Left lung (tissue), 10 donors: Measurements from ENCODE around the gene TLNRD1. TPM values are rescaled to one million over a fixed set of nuclear protein-coding genes. Genes with fewer than 3 reads are reported as not detected.

ENCODE experiments used
- ATAC-seq: fragments of 200-7000 bp; cut with Tn5 transposase; one replicate; pipeline ENCODE4 v1.9.1; 2020; ENCODE audit warnings: moderate library complexity
- DNase-seq, 4 donors: peaks; one replicate each; pipeline ENCODE4 v3.0.0-alpha.2; 2013 to 2020
- H3K27ac ChIP-seq, 2 donors: fragments of 200-600 bp; sonication (generic) in 1 of 2; one replicate each; pipeline versions ENCODE4 v1.5.0 to v1.8.0; 2020 to 2021
- H3K27me3 ChIP-seq, 2 donors: fragments of 200-600 bp; sonication (generic) in 1 of 2; one replicate each; pipeline versions ENCODE4 v1.5.0 to v1.8.0; 2020 to 2021
- H3K36me3 ChIP-seq, 2 donors: fragments of 200-600 bp; sonication (generic) in 1 of 2; one replicate each; pipeline versions ENCODE4 v1.5.0 to v1.8.0; 2020 to 2021
- H3K4me1 ChIP-seq, 2 donors: fragments of 200-600 bp; one replicate each; pipeline ENCODE4 v1.8.0; 2021
- H3K4me3 ChIP-seq, 2 donors: fragments of 200-600 bp; sonication (generic) in 1 of 2; one replicate each; pipeline versions ENCODE4 v1.5.0 to v1.8.0; 2020 to 2021; ENCODE audit warnings: mild to moderate bottlenecking in 1 of 2
- H3K9me3 ChIP-seq, 2 donors: fragments of 200-600 bp; sonication (generic) in 1 of 2; one replicate each; pipeline versions ENCODE4 v1.5.0 to v1.8.0; 2020 to 2021
- intact Hi-C, 2 donors: fragments of 100-400 bp; cut with DNase I; formaldehyde crosslinking; loops; one replicate each; pipeline versions ENCODE4 v1.11.2 to v1.14.2; 2022
- polyA plus RNA-seq, 6 donors: library from polyadenylated mRNA; unstranded; fragments of 120-200 nt; gene quantifications; one replicate each; pipeline ENCODE4 v1.2.1, GENCODE V29; 2013; ENCODE audit not compliant: insufficient read length in 6 of 6
- total RNA-seq, 2 donors: library from RNA; stranded (reverse); fragmentation: NEBNext Ultra II Directional; extraction: Animal tissue kit (Norgen Biotek cat#: 25700); gene quantifications; one replicate each; pipeline ENCODE4 v1.2.1, GENCODE V29; 2021
- TF ChIP-seq, protein P1 (sequence below), 2 donors: fragments of 200-600 bp; sonication (generic) in 1 of 2; IDR thresholded peaks; one replicate each; pipeline versions ENCODE4 v1.5.0 to v1.8.0; 2021; ENCODE audit warnings: antibody characterized with exemption in 2 of 2
- donor health status: DM: no; HTN: yes; CAD: no.
- donor health status: DM: no; HTN: no; CAD: no.

TLNRD1 gene
- total and polyA plus RNA-seq, 8 donors: 10.1 to 27.6 (median 16.8) TPM

GRCh38 chr15:81031203-81031602 lies 30.5 kb downstream of the TLNRD1 start:
- no peak for DNase-seq
- H3K4me1 ChIP-seq: peaks cover 5 to 42% of the 10 kb centered on the region in 2 donors
- H3K9me3 ChIP-seq: no peaks in the 10 kb centered on the region
- TF ChIP-seq, protein P1, sequence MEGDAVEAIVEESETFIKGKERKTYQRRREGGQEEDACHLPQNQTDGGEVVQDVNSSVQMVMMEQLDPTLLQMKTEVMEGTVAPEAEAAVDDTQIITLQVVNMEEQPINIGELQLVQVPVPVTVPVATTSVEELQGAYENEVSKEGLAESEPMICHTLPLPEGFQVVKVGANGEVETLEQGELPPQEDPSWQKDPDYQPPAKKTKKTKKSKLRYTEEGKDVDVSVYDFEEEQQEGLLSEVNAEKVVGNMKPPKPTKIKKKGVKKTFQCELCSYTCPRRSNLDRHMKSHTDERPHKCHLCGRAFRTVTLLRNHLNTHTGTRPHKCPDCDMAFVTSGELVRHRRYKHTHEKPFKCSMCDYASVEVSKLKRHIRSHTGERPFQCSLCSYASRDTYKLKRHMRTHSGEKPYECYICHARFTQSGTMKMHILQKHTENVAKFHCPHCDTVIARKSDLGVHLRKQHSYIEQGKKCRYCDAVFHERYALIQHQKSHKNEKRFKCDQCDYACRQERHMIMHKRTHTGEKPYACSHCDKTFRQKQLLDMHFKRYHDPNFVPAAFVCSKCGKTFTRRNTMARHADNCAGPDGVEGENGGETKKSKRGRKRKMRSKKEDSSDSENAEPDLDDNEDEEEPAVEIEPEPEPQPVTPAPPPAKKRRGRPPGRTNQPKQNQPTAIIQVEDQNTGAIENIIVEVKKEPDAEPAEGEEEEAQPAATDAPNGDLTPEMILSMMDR (IDR thresholded peaks at IDR 0.05): no peak
- intact Hi-C loops: no loop called here
- no peak overlapping the region for H3K4me3 ChIP-seq
- H3K27me3 ChIP-seq: no peaks in the 10 kb centered on the region
- ATAC-seq: no peak
- no peak overlapping the region for H3K27ac ChIP-seq
- no peaks in the 10 kb centered on the region for H3K36me3 ChIP-seq

- TF ChIP-seq, protein P1 (IDR thresholded peaks at IDR 0.05): no peak
- no peak for ATAC-seq
- intact Hi-C loops: no loop called here
Measured at GRCh38 chr15:81032355-81032754, 31.6 kb downstream of the TLNRD1 start.

DNA sequence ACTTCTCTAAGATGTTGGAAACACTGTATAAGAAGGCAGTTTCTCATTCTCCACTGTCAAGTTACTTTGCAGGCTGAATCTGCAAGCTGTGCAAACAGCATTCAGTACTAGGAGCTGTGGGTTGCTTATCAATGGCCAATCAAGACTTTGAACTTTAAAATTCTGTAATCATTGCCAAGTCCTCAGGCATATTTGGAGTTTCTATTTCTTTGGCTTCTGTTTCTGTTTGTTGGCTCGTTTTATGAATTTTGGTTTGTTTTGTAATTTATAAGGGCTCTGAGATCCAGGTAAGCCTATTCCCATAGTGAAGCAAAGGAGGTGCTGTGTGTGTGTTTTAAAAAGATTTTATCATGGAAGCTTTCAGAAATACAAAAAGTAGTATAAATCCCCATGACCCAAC lies 32.1 kb downstream of the TLNRD1 start:
- Histone ChIP-seq H3K27me3 (no peaks in the 10 kb centered on the region), H3K36me3 (no peaks in the 10 kb centered on the region), H3K27ac (no peak overlapping the region), H3K9me3 (no peaks in the 10 kb centered on the region), H3K4me3 (no peak overlapping the region), H3K4me1 (peaks cover 5 to 30% of the 10 kb centered on the region in 2 donors)
- no peak for DNase-seq
- intact Hi-C loops: no loop called here
- no peak for ATAC-seq
- TF ChIP-seq, protein P1 (IDR thresholded peaks at IDR 0.05): no peak

More at GRCh38 chr15:81032355-81032754, 31.6 kb downstream of the TLNRD1 start:
- Histone ChIP-seq H3K27ac (no peak overlapping the region), H3K4me1 (peaks cover 5 to 30% of the 10 kb centered on the region in 2 donors), H3K4me3 (no peak overlapping the region), H3K27me3 (no peaks in the 10 kb centered on the region), H3K36me3 (no peaks in the 10 kb centered on the region), H3K9me3 (no peaks in the 10 kb centered on the region)
- no peak for DNase-seq

GRCh38 chr15:81033508-81033907 lies 32.8 kb downstream of the TLNRD1 start:
- DNase-seq (no peak), ATAC-seq (no peak)
- intact Hi-C loops: no loop called here
- TF ChIP-seq, protein P1 (IDR thresholded peaks at IDR 0.05): no peak
- Histone ChIP-seq H3K9me3 (no peaks in the 10 kb centered on the region), H3K4me3 (no peak overlapping the region), H3K27ac (peak overlapping the region in 1 of 2 donors; percentile 24), H3K4me1 (peaks cover 5 to 33% of the 10 kb centered on the region in 2 donors), H3K36me3 (no peaks in the 10 kb centered on the region), H3K27me3 (no peaks in the 10 kb centered on the region)

GRCh38 chr15:81037952-81038743 lies 37.4 kb downstream of the TLNRD1 start:
- no peak overlapping the region for H3K4me3 ChIP-seq
- no peaks in the 10 kb centered on the region for H3K27me3 ChIP-seq
- DNase-seq (no peak), ATAC-seq (no peak)
- TF ChIP-seq, protein P1 (IDR thresholded peaks at IDR 0.05): no peak
- intact Hi-C loops: no loop called here
- H3K9me3 ChIP-seq: no peaks in the 10 kb centered on the region
- peaks cover 0 to 13% of the 10 kb centered on the region in 2 donors for H3K4me1 ChIP-seq
- no peaks in the 10 kb centered on the region for H3K36me3 ChIP-seq
- peak overlapping the region in 1 of 2 donors; percentile 46 for H3K27ac ChIP-seq
